LNCAP (cell line): ENCODE measurements around the gene DRC7.

Source experiments
- TF ChIP-seq, protein P1 (sequence below): fragments of 450-650 bp; IDR thresholded peaks from 2 replicates; pipeline ENCODE4 v1.5.1; 2017; ENCODE audit warnings: mild to moderate bottlenecking

The DRC7 gene

DNA sequence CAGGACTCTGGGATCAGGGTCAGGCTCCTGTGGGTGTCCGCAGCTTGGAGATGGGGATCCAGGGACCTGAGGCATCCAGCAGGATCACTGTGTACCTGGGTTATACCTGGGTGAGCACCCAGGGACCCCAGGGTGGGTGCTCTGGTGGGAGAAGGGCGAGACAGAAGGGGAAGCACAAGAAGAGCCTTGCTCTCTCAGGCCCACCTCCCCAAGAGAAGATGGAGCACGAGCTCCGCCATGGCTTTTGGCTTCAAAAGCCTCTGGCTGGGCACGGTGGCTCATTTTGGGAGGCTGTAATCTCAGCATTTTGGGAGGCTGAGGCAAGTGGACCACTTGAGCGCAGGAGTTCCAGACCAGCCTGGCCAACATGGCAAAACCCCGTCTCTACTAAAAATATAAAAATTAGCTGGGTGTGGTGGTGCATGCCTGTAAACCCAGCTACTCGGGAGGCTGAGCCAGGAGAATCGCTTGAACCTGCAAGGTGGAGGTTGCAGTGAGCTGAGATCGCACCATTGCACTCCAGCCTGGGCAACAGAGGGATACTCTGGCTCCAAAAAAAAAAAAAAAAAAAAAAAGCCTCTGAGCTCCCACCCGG, 8.9 kb downstream of the DRC7 start:
- TF ChIP-seq, protein P1, sequence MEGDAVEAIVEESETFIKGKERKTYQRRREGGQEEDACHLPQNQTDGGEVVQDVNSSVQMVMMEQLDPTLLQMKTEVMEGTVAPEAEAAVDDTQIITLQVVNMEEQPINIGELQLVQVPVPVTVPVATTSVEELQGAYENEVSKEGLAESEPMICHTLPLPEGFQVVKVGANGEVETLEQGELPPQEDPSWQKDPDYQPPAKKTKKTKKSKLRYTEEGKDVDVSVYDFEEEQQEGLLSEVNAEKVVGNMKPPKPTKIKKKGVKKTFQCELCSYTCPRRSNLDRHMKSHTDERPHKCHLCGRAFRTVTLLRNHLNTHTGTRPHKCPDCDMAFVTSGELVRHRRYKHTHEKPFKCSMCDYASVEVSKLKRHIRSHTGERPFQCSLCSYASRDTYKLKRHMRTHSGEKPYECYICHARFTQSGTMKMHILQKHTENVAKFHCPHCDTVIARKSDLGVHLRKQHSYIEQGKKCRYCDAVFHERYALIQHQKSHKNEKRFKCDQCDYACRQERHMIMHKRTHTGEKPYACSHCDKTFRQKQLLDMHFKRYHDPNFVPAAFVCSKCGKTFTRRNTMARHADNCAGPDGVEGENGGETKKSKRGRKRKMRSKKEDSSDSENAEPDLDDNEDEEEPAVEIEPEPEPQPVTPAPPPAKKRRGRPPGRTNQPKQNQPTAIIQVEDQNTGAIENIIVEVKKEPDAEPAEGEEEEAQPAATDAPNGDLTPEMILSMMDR, result no peak

DNA sequence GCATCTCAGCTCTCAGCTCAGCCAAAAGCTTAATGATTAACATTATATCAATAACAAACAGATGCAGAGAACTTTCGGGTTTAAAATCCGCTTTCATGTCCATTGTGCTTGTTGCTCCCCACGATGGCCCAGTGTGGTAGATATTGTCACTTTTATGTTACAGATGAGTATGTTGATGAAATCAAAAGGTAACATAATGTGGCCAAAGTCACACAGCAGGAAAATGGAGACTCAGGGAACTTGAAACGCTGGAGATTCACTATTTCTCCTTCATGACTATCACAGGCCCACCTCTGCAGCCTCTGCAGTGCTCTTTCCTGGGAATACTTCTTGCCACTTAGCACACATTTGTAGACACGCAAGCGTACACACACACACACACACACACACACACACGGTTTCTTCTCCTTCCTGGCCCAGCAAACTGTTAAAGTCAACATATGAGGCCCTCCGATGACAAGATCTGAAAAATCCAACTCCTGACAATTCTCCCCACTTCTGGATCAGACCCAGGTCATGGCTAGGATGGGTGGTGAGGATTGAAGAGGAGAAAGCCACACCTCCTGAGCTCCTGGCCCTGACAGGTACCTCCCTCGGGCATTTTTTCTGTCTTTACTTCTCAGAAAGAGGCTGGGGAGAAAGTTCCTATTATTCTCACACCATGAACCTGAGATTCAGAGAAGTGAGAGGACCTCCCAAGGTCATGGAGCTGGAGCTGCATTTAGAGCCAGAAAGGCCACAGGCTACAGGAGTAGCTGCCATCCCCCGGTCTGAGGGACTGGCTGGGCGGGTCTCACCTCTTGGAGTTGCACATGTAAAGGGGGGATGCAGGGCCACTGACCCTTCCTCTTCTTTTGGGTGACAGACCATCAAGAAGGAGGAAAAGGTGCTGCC, 9.7 kb downstream of the DRC7 start:
- TF ChIP-seq, protein P1, result no peak

DNA sequence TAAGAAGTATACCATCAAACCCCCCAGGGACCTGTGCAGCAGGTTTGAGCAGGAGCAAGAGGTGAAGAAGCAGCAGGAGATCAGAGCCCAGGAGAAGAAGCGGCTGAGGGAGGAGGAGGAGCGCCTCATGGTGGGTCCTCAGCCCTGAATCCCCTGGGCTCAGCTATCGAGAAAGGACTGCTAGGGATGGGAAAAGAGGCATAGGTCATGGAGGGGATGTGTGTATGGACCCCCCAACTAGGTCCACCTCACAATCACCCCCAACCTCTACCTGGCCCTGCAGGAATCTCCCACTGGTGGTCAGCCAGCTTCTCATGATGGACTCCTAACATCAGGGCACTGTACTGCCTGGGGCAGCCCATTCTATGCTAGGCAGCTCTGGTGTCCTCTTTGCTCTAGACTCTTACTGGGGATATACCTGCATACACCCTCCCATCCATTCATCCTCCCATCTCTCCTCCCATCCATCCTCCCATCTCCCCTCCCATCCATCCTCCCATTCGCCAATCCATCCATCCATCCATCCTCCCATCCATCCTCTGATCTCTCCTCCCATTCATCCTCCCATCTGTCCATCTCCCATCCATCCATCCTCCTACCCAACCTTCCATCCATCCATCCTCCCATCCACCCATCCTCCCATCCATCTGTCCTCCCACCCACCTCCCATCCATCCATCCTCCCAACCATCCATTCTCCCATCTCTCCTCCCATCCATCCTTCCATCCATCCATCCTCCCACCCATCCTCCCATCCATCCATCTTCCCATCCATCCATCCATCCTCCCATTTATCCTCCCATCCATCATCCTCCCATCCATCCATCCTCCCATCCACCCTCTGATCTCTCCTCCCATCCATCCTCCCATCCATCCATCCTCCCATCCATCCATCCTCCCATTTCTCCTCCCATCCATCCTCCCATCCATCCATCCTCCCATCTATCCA, 10.6 kb downstream of the DRC7 start:
- TF ChIP-seq, protein P1, result no peak

DNA sequence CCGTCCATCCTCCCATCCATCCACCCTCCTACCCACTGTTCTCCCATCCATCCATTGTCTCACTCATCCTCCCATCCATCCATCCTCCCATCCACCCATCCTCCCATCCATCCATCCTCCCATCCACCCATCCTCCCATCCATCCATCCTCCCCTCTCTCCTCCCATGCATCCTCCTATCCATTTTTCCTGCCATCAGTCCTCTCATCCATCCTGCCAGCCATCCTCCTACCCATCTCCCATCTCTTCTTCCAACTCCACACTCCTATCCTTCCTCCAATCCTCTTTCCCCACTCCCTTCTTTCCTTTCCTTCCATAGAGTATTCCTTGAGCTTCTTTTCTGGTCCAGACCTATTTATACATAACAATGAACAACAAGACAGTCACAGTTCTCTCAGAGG, 12.1 kb downstream of the DRC7 start:
- TF ChIP-seq, protein P1, result no peak

DNA sequence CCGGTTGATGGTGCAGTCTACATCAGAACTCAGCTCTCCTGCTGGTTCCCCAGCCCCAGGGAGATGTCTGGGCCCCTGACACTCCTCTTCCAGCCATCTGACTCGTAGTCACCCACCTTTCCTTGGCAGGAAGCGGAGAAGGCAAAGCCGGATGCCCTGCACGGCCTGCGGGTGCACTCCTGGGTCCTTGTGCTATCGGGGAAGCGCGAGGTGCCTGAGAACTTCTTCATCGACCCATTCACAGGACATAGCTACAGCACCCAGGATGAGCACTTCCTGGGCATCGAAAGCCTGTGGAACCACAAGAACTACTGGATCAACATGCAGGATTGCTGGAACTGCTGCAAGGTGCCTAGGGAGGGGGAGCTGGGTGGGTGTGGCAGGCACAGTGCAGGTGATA, 12.7 kb downstream of the DRC7 start:
- TF ChIP-seq, protein P1, result no peak

DNA sequence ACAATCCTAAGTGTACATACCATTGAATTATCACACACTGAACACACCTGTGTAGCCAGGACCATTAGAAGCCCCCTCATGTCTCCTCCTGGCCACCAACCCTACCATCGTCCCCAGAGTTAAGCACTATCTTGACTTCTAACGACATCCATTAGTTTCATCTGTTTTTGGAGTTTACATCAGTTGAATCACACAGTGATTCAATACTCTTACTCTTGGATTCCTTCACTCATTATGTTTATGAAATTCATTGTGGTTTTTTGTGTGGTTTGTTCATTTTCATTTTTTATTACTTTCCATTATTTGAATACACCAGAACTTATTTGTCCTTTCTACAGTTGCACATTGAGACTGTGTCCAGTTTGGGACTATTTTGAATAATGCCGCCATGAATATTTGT, 13.6 kb downstream of the DRC7 start:
- TF ChIP-seq, protein P1, result no peak

DNA sequence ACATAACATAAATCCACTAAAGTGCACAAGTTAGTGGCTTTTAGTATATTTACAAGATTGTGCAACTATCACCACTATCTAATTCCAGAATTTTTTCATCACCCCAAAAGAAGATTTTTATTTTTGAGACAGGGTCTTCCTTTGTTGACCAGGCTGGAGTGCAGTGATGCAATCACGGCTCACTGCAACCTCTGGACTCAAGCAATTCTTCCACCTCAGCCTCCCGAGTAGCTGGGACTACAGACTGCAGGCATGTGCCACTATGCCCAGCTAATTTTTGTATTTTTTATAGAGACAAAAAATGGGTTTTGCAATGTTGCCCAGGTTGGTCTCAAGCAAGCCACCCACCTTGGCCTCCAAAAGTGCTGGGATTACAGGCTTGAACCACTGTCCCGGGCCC, 15.1 kb downstream of the DRC7 start:
- TF ChIP-seq, protein P1, result no peak
